PFSK-1 (cell line): ENCODE results near the gene RSPH1.

Experiments
- FOXP2 ChIP-seq: optimal IDR thresholded peaks from 2 replicates; pipeline ENCODE3; 2011; ENCODE audit warnings: borderline replicate concordance, control low read depth, inconsistent platforms; ENCODE audit not compliant: insufficient read depth; ENCODE audit errors: extremely low read length, extremely low read depth
- POLR2AphosphoS5 ChIP-seq: IDR thresholded peaks from 2 replicates; pipeline ENCODE4 v1.6.1; 2012; ENCODE audit warnings: low read depth, mild to moderate bottlenecking, control low read depth, low read length, moderate library complexity
- REST ChIP-seq, 2 experiments: IDR thresholded peaks; 2 replicates each; pipeline versions ENCODE4 v1.6.1 to v1.8.0; 2011 to 2012; ENCODE audit warnings: low read depth in 2 of 2, low read length in 2 of 2, control low read depth in 1 of 2, inconsistent platforms in 1 of 2, mild to moderate bottlenecking in 1 of 2, moderate library complexity in 1 of 2; ENCODE audit not compliant: insufficient read depth in 1 of 2
- SIN3A ChIP-seq: IDR thresholded peaks from 2 replicates; pipeline ENCODE4 v1.6.1; 2012; ENCODE audit warnings: mild to moderate bottlenecking, low read length, moderate library complexity, borderline replicate concordance; ENCODE audit not compliant: insufficient read depth
- TAF1 ChIP-seq: IDR thresholded peaks from 2 replicates; pipeline ENCODE4 v1.6.1; 2012; ENCODE audit warnings: low read length, control low read depth, borderline replicate concordance; ENCODE audit not compliant: insufficient read depth

Gene RSPH1

DNA sequence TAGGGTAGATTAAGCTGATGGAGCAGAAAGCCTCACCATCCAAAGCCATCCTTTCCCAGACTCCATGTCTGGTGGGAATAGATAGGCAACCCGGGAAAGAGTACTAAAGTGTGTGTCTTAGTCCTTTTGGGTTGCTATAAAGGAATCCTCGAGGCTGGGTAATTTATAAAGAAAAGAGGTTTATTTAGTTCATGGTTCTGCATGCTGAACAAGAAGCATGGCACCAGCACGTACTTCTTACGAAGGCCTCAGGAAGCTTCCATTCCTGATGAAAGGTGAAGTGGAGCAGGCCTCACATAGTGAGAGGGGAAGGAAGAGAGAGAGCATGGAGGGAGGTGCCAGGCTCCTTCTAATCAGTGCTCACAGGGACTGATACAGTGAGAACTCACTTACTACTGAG, 11.4 kb upstream of the RSPH1 start:
- TF ChIP-seq TAF1, result no peak
- no peak for TF ChIP-seq FOXP2
- no peak for TF ChIP-seq POLR2AphosphoS5
- TF ChIP-seq REST (IDR thresholded peaks at IDR 0.05; ENCODE audit: insufficient read depth in 1 of 2, low read depth in 2 of 2, low read length in 2 of 2), result no peak
- TF ChIP-seq SIN3A, result no peak

DNA sequence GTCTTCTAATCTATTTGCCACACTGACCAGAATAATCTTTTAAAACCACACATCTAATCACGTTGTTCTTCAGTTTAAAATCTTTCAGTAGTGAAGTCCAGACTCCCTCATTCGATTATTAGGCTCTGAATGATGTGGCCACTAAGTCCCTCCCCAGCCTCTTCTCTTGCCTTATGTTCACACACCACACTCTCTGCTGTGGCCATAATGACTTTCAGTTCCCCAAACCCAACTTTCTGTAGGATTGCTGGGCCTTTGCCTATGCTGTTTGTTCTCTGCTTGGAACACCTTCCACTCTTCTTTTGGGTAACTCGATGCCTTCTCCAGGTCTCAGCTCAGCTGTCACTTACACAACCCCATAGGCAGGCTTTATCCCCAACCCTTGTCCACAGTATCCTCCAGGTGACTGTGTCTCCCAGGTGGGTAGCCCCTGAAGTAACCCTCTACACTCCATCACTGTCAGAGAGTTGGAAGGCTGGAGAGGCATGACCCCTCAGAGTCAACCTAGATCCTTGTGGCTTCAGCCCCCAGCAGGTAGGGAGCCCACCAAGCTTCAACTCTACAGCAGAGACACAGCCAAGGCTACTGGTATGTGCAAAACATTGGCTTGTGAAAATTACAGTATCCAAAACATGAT, 9.2 kb upstream of the RSPH1 start:
- TF ChIP-seq REST (IDR thresholded peaks at IDR 0.05; ENCODE audit: insufficient read depth in 1 of 2, low read depth in 2 of 2, low read length in 2 of 2) (no peak), TAF1 (no peak), POLR2AphosphoS5 (no peak), FOXP2 (no peak), SIN3A (no peak)

- TF ChIP-seq TAF1, result no peak
- TF ChIP-seq SIN3A, result no peak
- no peak for TF ChIP-seq POLR2AphosphoS5
- TF ChIP-seq REST (IDR thresholded peaks at IDR 0.05; ENCODE audit: insufficient read depth in 1 of 2, low read depth in 2 of 2, low read length in 2 of 2), result no peak
- no peak for TF ChIP-seq FOXP2
Observed at GRCh38 chr21:42503711-42504110, 7.7 kb upstream of the RSPH1 start.

- no peak for TF ChIP-seq POLR2AphosphoS5
- TF ChIP-seq TAF1, result no peak
- no peak for TF ChIP-seq REST (IDR thresholded peaks at IDR 0.05; ENCODE audit: insufficient read depth in 1 of 2, low read depth in 2 of 2, low read length in 2 of 2)
- TF ChIP-seq FOXP2, result no peak
- no peak for TF ChIP-seq SIN3A
Observed at GRCh38 chr21:42500736-42501135, 4.7 kb upstream of the RSPH1 start.
